Colonic mucosa (tissue), 4 donors: ENCODE measurements around the gene HTRA3. TPM values are rescaled to one million over a fixed set of nuclear protein-coding genes. Genes with fewer than 3 reads are reported as not detected.
"Not testable (repeated sequence)": the region's sequence is repeated elsewhere in the genome, so short reads cannot be mapped to it uniquely, and the experiment has no call there.

ENCODE experiments used
- DNase-seq: peaks from one replicate; pipeline ENCODE4 v3.0.0-alpha.2; 2020
- H3K27ac ChIP-seq: fragments of 200-600 bp; one replicate; pipeline ENCODE4 v1.8.0; 2021
- H3K27me3 ChIP-seq: fragments of 200-600 bp; one replicate; pipeline ENCODE4 v1.8.0; 2021
- H3K36me3 ChIP-seq: fragments of 200-600 bp; one replicate; pipeline ENCODE4 v1.8.0; 2021
- H3K4me1 ChIP-seq: fragments of 200-600 bp; one replicate; pipeline ENCODE4 v1.8.0; 2021; ENCODE audit warnings: mild to moderate bottlenecking
- H3K4me3 ChIP-seq: fragments of 200-600 bp; one replicate; pipeline ENCODE4 v1.8.0; 2021
- H3K9ac ChIP-seq, 2 donors: one replicate each; pipeline ENCODE4 v1.7.0; 2013; ENCODE audit warnings: control low read depth in 2 of 2, low read depth in 2 of 2, low read length in 2 of 2
- H3K9me3 ChIP-seq: fragments of 200-600 bp; one replicate; pipeline ENCODE4 v1.8.0; 2021
- CTCF ChIP-seq: fragments of 200-600 bp; IDR thresholded peaks from one replicate; pipeline ENCODE4 v1.8.0; 2022; ENCODE audit warnings: antibody characterized with exemption, mild to moderate bottlenecking
- intact Hi-C: fragments of 100-400 bp; cut with DNase I; formaldehyde crosslinking; loops from one replicate; pipeline ENCODE4 v1.14.1; 2022
- total RNA-seq, 2 donors: library from RNA; stranded (reverse); fragmentation: NEBNext Ultra II Directional in 1 of 2; extraction: Animal tissue kit (Norgen Biotek cat#: 25700) in 1 of 2; gene quantifications; one replicate each; pipeline ENCODE4 v1.2.1, GENCODE V29; 2021
- donor health status: healthy.
- donor health status: DM: no; HTN: no; CAD: no.
- donor health status: DM: no; HTN: no; CAD: no.

HTRA3 gene
- total RNA-seq, 2 donors from 2014 or later: 1.3 to 5.0 TPM

DNA sequence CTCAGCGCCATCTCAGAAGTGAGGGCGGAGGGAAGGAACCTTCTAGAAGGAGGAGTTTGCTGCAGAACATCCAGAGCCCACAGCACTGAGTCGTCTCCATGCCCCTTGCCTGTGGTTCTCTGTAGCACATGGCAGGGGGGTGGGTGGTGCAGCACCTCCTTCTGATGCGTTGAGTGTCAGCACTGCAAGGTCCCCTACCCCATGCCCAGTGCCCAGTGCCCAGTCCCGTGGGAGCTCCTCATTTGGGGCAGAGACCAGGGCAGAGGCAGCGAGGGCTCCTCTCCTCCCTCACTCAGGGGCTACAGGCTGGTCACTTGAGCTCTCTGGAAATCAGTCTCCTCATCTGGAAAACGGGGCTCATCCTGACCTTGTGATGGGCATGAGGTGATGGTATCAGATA, 78.1 kb downstream of the HTRA3 start:
- intact Hi-C loops: no loop called here
- DNase-seq: no peak

DNA sequence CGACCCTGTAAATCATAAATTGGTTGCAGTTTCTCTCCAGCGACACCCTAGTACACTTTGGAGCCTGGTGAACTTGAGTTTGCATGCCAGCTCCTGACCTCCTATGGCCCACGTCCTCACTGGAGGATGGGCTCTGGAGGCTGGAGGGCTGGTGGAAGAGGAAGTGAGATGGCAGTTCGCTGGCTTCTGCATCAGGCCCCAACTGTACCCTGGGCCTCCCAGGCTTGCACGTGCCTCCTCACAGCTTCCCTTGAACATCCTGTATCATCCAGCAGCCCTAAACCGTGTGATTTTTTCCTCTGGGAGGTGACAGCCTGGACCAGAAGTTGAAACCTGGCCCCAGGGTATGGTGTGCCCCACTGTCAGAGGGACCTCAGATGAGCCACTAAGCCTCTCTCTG, 78.5 kb downstream of the HTRA3 start:
- Histone ChIP-seq H3K9ac (no peak overlapping the region), H3K9me3 (no peaks in the 10 kb centered on the region), H3K27me3 (no peaks in the 10 kb centered on the region), H3K36me3 (no peaks in the 10 kb centered on the region), H3K27ac (no peak overlapping the region), H3K4me3 (no peak overlapping the region), H3K4me1 (no peaks in the 10 kb centered on the region)
- TF ChIP-seq CTCF: no peak
- intact Hi-C loops: no loop called here
- DNase-seq: no peak

More for the DNA sequence above, 78.1 kb downstream of the HTRA3 start:
- H3K9me3 ChIP-seq: no peaks in the 10 kb centered on the region
- H3K27me3 ChIP-seq: no peaks in the 10 kb centered on the region
- H3K4me1 ChIP-seq: no peaks in the 10 kb centered on the region
- H3K9ac ChIP-seq: no peak overlapping the region
- TF ChIP-seq CTCF: no peak
- no peaks in the 10 kb centered on the region for H3K36me3 ChIP-seq
- no peak overlapping the region for H3K27ac ChIP-seq
- no peak overlapping the region for H3K4me3 ChIP-seq

GRCh38 chr4:8349236-8349635, 79.7 kb downstream of the HTRA3 start:
- H3K9ac ChIP-seq, H3K36me3 ChIP-seq, H3K27ac ChIP-seq, DNase-seq, intact Hi-C loops, H3K4me1 ChIP-seq, H3K9me3 ChIP-seq, H3K27me3 ChIP-seq, H3K4me3 ChIP-seq: not testable (repeated sequence)

DNA sequence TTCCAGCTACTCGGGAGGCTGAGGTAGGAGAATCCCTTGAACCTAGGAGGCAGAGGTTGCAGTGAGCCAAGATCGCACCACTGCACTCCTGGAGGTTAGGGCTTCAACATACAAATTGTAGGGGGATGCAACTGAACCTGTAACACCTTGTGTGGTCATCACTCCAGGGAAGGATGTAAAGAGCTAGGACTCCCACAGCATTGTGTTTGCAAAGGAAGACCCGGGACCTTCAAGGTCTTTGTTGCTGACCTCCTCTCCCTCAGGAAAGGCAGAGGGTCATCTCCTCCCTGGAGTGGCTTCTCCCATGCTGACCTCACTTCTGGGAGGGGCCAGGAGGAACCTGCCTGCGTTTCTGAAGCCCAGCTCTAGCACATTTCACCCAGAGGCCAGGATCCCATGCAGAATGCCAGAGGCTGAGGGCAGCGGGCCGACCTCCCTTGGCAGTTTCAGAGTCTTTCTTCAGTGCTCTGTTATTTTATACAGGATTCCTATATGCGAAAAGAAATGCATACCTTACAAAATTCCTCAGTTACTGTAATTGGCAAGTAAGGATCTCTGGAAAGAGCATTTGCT, 80.2 kb downstream of the HTRA3 start:
- TF ChIP-seq CTCF: no peak
- no peak overlapping the region for H3K9ac ChIP-seq
- no peaks in the 10 kb centered on the region for H3K27me3 ChIP-seq
- H3K9me3 ChIP-seq: no peaks in the 10 kb centered on the region
- H3K4me1 ChIP-seq: no peaks in the 10 kb centered on the region
- no peaks in the 10 kb centered on the region for H3K36me3 ChIP-seq
- intact Hi-C loops: no loop called here
- H3K27ac ChIP-seq: no peak overlapping the region
- H3K4me3 ChIP-seq: no peak overlapping the region
- no peak for DNase-seq

- intact Hi-C loops: no loop called here
- Histone ChIP-seq H3K36me3 (no peaks in the 10 kb centered on the region), H3K9ac (no peak overlapping the region), H3K4me3 (no peak overlapping the region), H3K4me1 (no peaks in the 10 kb centered on the region), H3K27me3 (no peaks in the 10 kb centered on the region), H3K27ac (no peak overlapping the region), H3K9me3 (no peaks in the 10 kb centered on the region)
- DNase-seq: no peak
- TF ChIP-seq CTCF: no peak
Observed at GRCh38 chr4:8350352-8350751, 80.8 kb downstream of the HTRA3 start.

- H3K36me3 ChIP-seq: no peaks in the 10 kb centered on the region
- intact Hi-C loops: no loop called here
- H3K4me1 ChIP-seq: no peaks in the 10 kb centered on the region
- no peak overlapping the region for H3K9ac ChIP-seq
- no peaks in the 10 kb centered on the region for H3K9me3 ChIP-seq
- H3K27ac ChIP-seq: no peak overlapping the region
- DNase-seq: no peak
- no peak overlapping the region for H3K4me3 ChIP-seq
- H3K27me3 ChIP-seq: no peaks in the 10 kb centered on the region
- no peak for TF ChIP-seq CTCF
Observed at GRCh38 chr4:8350841-8351461, 81.4 kb downstream of the HTRA3 start.
